ENCODE data around the gene IMMT. TPM values are rescaled to one million over a fixed set of nuclear protein-coding genes. Genes with fewer than 3 reads are reported as not detected.

The IMMT gene
- total RNA-seq, 1 donor from 2014 or later = 99.4 TPM

DNA sequence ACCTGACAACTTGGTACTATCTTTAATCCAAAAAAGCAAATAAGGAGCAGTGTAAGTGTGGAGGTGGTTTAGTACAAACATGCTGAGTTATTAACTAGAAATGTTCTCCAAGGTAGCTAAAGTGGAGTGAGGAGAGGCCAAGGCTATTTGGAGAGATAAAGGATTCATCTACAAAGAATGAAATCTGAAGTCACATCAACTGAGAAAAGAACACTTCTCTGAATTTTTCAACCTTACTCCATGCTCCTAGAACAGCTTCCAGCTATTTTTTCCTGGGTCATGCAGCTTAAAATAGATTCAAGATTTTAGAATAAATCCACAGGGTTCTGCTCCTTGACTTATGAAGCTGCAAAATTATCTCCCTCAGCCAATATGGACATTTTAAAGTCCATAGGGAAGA is 18.7 kb downstream of the IMMT start:
- no peaks in the 10 kb centered on the region for H3K9me3 Mint-ChIP-seq (ENCODE audit: unreplicated experiment)
- no peak overlapping the region for H3K4me3 Mint-ChIP-seq (ENCODE audit: unreplicated experiment)
- Histone ChIP-seq H3K9ac (ENCODE audit: low read length) (no peak overlapping the region), H2AFZ (ENCODE audit: low read depth, low read length) (no peak overlapping the region), H3K36me3 (ENCODE audit: insufficient read depth, low read length) (peaks cover 23% of the 10 kb centered on the region), H3K27ac (ENCODE audit: low read depth, low read length) (no peak overlapping the region), H3K27me3 (ENCODE audit: insufficient read depth, low read length) (no peaks in the 10 kb centered on the region), H3K4me3 (ENCODE audit: insufficient read depth, low read depth, low read length) (no peak overlapping the region), H3K79me2 (ENCODE audit: insufficient read depth, low read length) (peaks cover 56% of the 10 kb centered on the region), H3K4me2 (ENCODE audit: low read length) (peak overlapping the region; percentile 4), H3K4me1 (ENCODE audit: insufficient read depth, low read length) (no peaks in the 10 kb centered on the region), H4K20me1 (ENCODE audit: insufficient read depth, low read length) (peaks cover 50% of the 10 kb centered on the region), H3K9me3 (ENCODE audit: insufficient read depth, low read depth, low read length) (no peaks in the 10 kb centered on the region)
- FAIRE-seq (no peak), DNase-seq (ENCODE audit: low read depth) (peak; percentile 8)
- H3K27me3 Mint-ChIP-seq (ENCODE audit: low read depth, unreplicated experiment) = no peaks in the 10 kb centered on the region
- TF ChIP-seq, protein P1, sequence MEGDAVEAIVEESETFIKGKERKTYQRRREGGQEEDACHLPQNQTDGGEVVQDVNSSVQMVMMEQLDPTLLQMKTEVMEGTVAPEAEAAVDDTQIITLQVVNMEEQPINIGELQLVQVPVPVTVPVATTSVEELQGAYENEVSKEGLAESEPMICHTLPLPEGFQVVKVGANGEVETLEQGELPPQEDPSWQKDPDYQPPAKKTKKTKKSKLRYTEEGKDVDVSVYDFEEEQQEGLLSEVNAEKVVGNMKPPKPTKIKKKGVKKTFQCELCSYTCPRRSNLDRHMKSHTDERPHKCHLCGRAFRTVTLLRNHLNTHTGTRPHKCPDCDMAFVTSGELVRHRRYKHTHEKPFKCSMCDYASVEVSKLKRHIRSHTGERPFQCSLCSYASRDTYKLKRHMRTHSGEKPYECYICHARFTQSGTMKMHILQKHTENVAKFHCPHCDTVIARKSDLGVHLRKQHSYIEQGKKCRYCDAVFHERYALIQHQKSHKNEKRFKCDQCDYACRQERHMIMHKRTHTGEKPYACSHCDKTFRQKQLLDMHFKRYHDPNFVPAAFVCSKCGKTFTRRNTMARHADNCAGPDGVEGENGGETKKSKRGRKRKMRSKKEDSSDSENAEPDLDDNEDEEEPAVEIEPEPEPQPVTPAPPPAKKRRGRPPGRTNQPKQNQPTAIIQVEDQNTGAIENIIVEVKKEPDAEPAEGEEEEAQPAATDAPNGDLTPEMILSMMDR (IDR thresholded peaks at IDR 0.05; ENCODE audit: insufficient read depth, low read depth, low read length) = no peak
- TF ChIP-seq EZH2 (IDR thresholded peaks at IDR 0.05; ENCODE audit: insufficient read depth, low read length) = no peak
- no peak overlapping the region for H3K27ac Mint-ChIP-seq (ENCODE audit: unreplicated experiment)
- peaks cover 11% of the 10 kb centered on the region for H3K4me1 Mint-ChIP-seq (ENCODE audit: low read depth, unreplicated experiment)
- peaks cover 15% of the 10 kb centered on the region for H3K36me3 Mint-ChIP-seq (ENCODE audit: low read depth, unreplicated experiment)

DNA sequence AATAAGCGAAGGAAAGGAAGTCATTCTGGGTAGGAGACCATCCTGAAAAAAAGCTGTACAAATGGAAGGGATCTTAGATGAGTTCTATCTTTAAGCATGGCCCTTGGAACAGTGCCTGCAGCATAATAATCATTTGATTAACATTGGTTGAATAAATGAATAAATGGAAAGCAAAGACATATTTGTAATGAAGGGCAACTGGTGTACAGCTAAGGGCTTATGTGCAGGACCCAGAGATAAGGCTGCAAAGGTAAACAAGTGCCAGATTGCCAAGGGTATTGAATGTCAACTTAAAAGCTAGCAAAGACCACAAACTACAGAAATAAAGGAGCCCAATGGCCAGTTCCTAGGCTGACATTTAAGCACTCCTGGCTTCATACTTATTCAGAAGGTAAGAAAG is 19.4 kb downstream of the IMMT start:
- Histone ChIP-seq H3K4me3 (ENCODE audit: insufficient read depth, low read depth, low read length) (no peak overlapping the region), H3K4me2 (ENCODE audit: low read length) (no peak overlapping the region), H2AFZ (ENCODE audit: low read depth, low read length) (no peak overlapping the region), H3K36me3 (ENCODE audit: insufficient read depth, low read length) (peaks cover 25% of the 10 kb centered on the region), H3K4me1 (ENCODE audit: insufficient read depth, low read length) (no peaks in the 10 kb centered on the region), H3K79me2 (ENCODE audit: insufficient read depth, low read length) (peaks cover 48% of the 10 kb centered on the region), H3K27ac (ENCODE audit: low read depth, low read length) (no peak overlapping the region), H3K9ac (ENCODE audit: low read length) (no peak overlapping the region), H3K27me3 (ENCODE audit: insufficient read depth, low read length) (no peaks in the 10 kb centered on the region), H4K20me1 (ENCODE audit: insufficient read depth, low read length) (peaks cover 49% of the 10 kb centered on the region), H3K9me3 (ENCODE audit: insufficient read depth, low read depth, low read length) (no peaks in the 10 kb centered on the region)
- Mint-ChIP-seq H3K9me3 (ENCODE audit: unreplicated experiment) (no peaks in the 10 kb centered on the region), H3K4me3 (ENCODE audit: unreplicated experiment) (no peak overlapping the region), H3K27me3 (ENCODE audit: low read depth, unreplicated experiment) (no peaks in the 10 kb centered on the region), H3K27ac (ENCODE audit: unreplicated experiment) (no peak overlapping the region), H3K36me3 (ENCODE audit: low read depth, unreplicated experiment) (peaks cover 15% of the 10 kb centered on the region), H3K4me1 (ENCODE audit: low read depth, unreplicated experiment) (peaks cover 11% of the 10 kb centered on the region)
- FAIRE-seq (no peak), DNase-seq (ENCODE audit: low read depth) (no peak)
- TF ChIP-seq, protein P1 (IDR thresholded peaks at IDR 0.05; ENCODE audit: insufficient read depth, low read depth, low read length) = no peak
- TF ChIP-seq EZH2 (IDR thresholded peaks at IDR 0.05; ENCODE audit: insufficient read depth, low read length) = no peak

DNA sequence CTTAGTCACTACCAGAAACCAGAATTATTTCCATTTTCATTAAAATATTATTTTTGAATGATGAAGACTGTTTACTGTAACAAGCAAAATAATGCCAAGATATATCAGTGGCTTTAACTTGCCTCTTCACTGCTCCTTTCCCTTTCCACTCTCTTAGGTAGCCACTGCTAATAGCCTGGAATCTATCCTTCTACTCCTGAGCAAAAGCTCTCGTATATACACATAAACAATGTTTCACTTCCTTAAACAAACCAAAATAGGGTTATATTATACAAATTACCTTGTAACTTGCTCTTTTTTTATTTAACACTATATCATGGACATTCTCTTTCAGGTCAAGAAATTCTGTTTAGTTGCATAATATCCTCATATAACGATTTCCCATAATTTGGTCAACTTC is 20.8 kb downstream of the IMMT start:
- no peak overlapping the region for H3K4me3 Mint-ChIP-seq (ENCODE audit: unreplicated experiment)
- FAIRE-seq (no peak), DNase-seq (ENCODE audit: low read depth) (no peak)
- no peak overlapping the region for H3K9ac ChIP-seq (ENCODE audit: low read length)
- no peaks in the 10 kb centered on the region for H3K4me1 ChIP-seq (ENCODE audit: insufficient read depth, low read length)
- peaks cover 38% of the 10 kb centered on the region for H3K79me2 ChIP-seq (ENCODE audit: insufficient read depth, low read length)
- peaks cover 46% of the 10 kb centered on the region for H4K20me1 ChIP-seq (ENCODE audit: insufficient read depth, low read length)
- H3K4me2 ChIP-seq (ENCODE audit: low read length) = no peak overlapping the region
- H2AFZ ChIP-seq (ENCODE audit: low read depth, low read length) = no peak overlapping the region
- H3K36me3 Mint-ChIP-seq (ENCODE audit: low read depth, unreplicated experiment) = peaks cover 15% of the 10 kb centered on the region
- no peaks in the 10 kb centered on the region for H3K9me3 ChIP-seq (ENCODE audit: insufficient read depth, low read depth, low read length)
- no peaks in the 10 kb centered on the region for H3K9me3 Mint-ChIP-seq (ENCODE audit: unreplicated experiment)
- H3K4me3 ChIP-seq (ENCODE audit: insufficient read depth, low read depth, low read length) = no peak overlapping the region
- peaks cover 34% of the 10 kb centered on the region for H3K36me3 ChIP-seq (ENCODE audit: insufficient read depth, low read length)
- no peak for TF ChIP-seq EZH2 (IDR thresholded peaks at IDR 0.05; ENCODE audit: insufficient read depth, low read length)
- TF ChIP-seq, protein P1 (IDR thresholded peaks at IDR 0.05; ENCODE audit: insufficient read depth, low read depth, low read length) = no peak
- H3K27ac ChIP-seq (ENCODE audit: low read depth, low read length) = no peak overlapping the region
- H3K4me1 Mint-ChIP-seq (ENCODE audit: low read depth, unreplicated experiment) = peaks cover 11% of the 10 kb centered on the region
- no peak overlapping the region for H3K27ac Mint-ChIP-seq (ENCODE audit: unreplicated experiment)
- H3K27me3 ChIP-seq (ENCODE audit: insufficient read depth, low read length) = no peaks in the 10 kb centered on the region
- no peaks in the 10 kb centered on the region for H3K27me3 Mint-ChIP-seq (ENCODE audit: low read depth, unreplicated experiment)

Data from astrocyte (in vitro differentiated cells and primary cell).